ENCODE measurements around the gene PROC. TPM values are rescaled to one million over a fixed set of nuclear protein-coding genes. Genes with fewer than 3 reads are reported as not detected.

PROC gene
- total RNA-seq, 1 experiment from 2014 or later = 0.59 TPM

DNA sequence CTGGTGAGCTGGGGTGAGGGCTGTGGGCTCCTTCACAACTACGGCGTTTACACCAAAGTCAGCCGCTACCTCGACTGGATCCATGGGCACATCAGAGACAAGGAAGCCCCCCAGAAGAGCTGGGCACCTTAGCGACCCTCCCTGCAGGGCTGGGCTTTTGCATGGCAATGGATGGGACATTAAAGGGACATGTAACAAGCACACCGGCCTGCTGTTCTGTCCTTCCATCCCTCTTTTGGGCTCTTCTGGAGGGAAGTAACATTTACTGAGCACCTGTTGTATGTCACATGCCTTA lies 10.5 kb downstream of the PROC start:
- intact Hi-C loops (cut with micrococcal nuclease; ENCODE audit: unreplicated experiment) = no loop called here
- H3K36me3 Mint-ChIP-seq (ENCODE audit: insufficient read depth, unreplicated experiment) = no peaks in the 10 kb centered on the region
- CTCF ChIA-PET = no interaction called here
- peaks cover 6% of the 10 kb centered on the region for H3K4me1 Mint-ChIP-seq (ENCODE audit: low read depth, unreplicated experiment)
- H3K4me3 Mint-ChIP-seq (ENCODE audit: low read depth, unreplicated experiment) = no peak overlapping the region
- TF ChIP-seq CTCF (IDR thresholded peaks at IDR 0.05; ENCODE audit: unreplicated experiment) = no peak
- no peak for DNase-seq
- BruUV-seq (replicated peaks) = no TSS peak
- peaks cover 8% of the 10 kb centered on the region for H3K27me3 Mint-ChIP-seq (ENCODE audit: unreplicated experiment)
- no peaks in the 10 kb centered on the region for H3K9me3 Mint-ChIP-seq (ENCODE audit: low read depth, unreplicated experiment)
- no peak overlapping the region for H3K27ac Mint-ChIP-seq (ENCODE audit: unreplicated experiment)

GRCh38 chr2:127429291-127429690 lies 11.1 kb downstream of the PROC start:
- H3K27me3 Mint-ChIP-seq (ENCODE audit: unreplicated experiment) = peaks cover 3% of the 10 kb centered on the region
- intact Hi-C loops (cut with micrococcal nuclease; ENCODE audit: unreplicated experiment) = no loop called here
- no TSS peak for BruUV-seq (replicated peaks)
- no peak for TF ChIP-seq CTCF (IDR thresholded peaks at IDR 0.05; ENCODE audit: unreplicated experiment)
- no peaks in the 10 kb centered on the region for H3K36me3 Mint-ChIP-seq (ENCODE audit: insufficient read depth, unreplicated experiment)
- H3K27ac Mint-ChIP-seq (ENCODE audit: unreplicated experiment) = no peak overlapping the region
- H3K9me3 Mint-ChIP-seq (ENCODE audit: low read depth, unreplicated experiment) = no peaks in the 10 kb centered on the region
- no peak overlapping the region for H3K4me3 Mint-ChIP-seq (ENCODE audit: low read depth, unreplicated experiment)
- no peak for DNase-seq
- peaks cover under 1% of the 10 kb centered on the region for H3K4me1 Mint-ChIP-seq (ENCODE audit: low read depth, unreplicated experiment)
- CTCF ChIA-PET = no interaction called here

DNA sequence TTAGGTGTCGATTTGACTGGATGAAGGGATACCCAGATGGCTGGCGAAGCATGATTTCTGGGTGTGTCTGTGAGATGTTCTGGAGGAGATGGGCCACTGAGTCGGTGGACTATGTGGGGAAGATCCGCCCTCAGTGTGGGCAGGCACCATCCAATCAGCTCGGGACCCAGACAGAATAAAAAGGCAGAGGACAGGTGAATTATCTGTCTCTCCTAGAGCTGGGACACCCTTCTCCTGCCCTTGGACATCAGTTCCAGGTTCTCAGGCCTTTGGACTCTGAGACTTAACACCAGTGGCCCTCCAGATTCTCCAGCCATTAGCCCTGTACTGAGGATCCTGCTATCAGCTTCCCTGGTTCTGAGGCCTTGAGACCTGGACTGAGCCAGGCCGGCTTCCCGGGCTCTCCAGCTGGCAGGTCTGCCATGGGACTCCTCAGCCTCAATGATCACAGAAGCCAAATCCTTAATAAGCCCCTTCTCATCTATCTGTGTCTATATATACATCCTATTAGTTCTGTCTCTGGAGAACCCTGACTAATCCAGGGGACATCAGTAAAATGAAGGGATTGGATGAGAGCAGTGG lies 11.7 kb downstream of the PROC start:
- intact Hi-C loops (cut with micrococcal nuclease; ENCODE audit: unreplicated experiment) = no loop called here
- Mint-ChIP-seq H3K27me3 (ENCODE audit: unreplicated experiment) (no peaks in the 10 kb centered on the region), H3K9me3 (ENCODE audit: low read depth, unreplicated experiment) (no peaks in the 10 kb centered on the region), H3K27ac (ENCODE audit: unreplicated experiment) (no peak overlapping the region), H3K4me3 (ENCODE audit: low read depth, unreplicated experiment) (no peak overlapping the region), H3K36me3 (ENCODE audit: insufficient read depth, unreplicated experiment) (no peaks in the 10 kb centered on the region), H3K4me1 (ENCODE audit: low read depth, unreplicated experiment) (no peaks in the 10 kb centered on the region)
- no peak for TF ChIP-seq CTCF (IDR thresholded peaks at IDR 0.05; ENCODE audit: unreplicated experiment)
- BruUV-seq (replicated peaks) = no TSS peak
- CTCF ChIA-PET = no interaction called here
- DNase-seq = no peak

GRCh38 chr2:127431408-127432023 lies 13.3 kb downstream of the PROC start:
- H3K9me3 Mint-ChIP-seq (ENCODE audit: low read depth, unreplicated experiment) = no peaks in the 10 kb centered on the region
- no peaks in the 10 kb centered on the region for H3K27me3 Mint-ChIP-seq (ENCODE audit: unreplicated experiment)
- no peaks in the 10 kb centered on the region for H3K4me1 Mint-ChIP-seq (ENCODE audit: low read depth, unreplicated experiment)
- no peak overlapping the region for H3K27ac Mint-ChIP-seq (ENCODE audit: unreplicated experiment)
- H3K4me3 Mint-ChIP-seq (ENCODE audit: low read depth, unreplicated experiment) = no peak overlapping the region
- no TSS peak for BruUV-seq (replicated peaks)
- DNase-seq = no peak
- intact Hi-C loops (cut with micrococcal nuclease; ENCODE audit: unreplicated experiment) = no loop called here
- no peak for TF ChIP-seq CTCF (IDR thresholded peaks at IDR 0.05; ENCODE audit: unreplicated experiment)
- H3K36me3 Mint-ChIP-seq (ENCODE audit: insufficient read depth, unreplicated experiment) = no peaks in the 10 kb centered on the region
- CTCF ChIA-PET = no interaction called here

Data from Calu3 (cell line).